SK-N-SH (cell line): ENCODE data around the gene TMEM51. TPM values are rescaled to one million over a fixed set of nuclear protein-coding genes. Genes with fewer than 3 reads are reported as not detected.

Experiments
- CTCF ChIA-PET: fragments of 300-600, 350-600 bp; formaldehyde crosslinking; extraction: SDS; loops from one replicate; lab custom pipeline; 2021; lab: Yijun Ruan, JAX
- POLR2A ChIA-PET: fragments of 350-600 bp; sonication (Branson Sonifier 250); formaldehyde crosslinking; extraction: SDS; loops from one replicate; lab custom pipeline; 2020; ENCODE audit warnings: antibody characterized with exemption, inconsistent platforms; lab: Yijun Ruan, JAX
- DNase-seq: peaks from one replicate; pipeline ENCODE4 v3.0.0; 2012
- H2AFZ ChIP-seq: fragments of 200-600 bp; sonication (generic); 2 replicates; pipeline ENCODE4 v1.8.1; 2016; ENCODE audit warnings: antibody characterized with exemption, mild to moderate bottlenecking, low read depth
- H3F3A ChIP-seq: fragments of 200-600 bp; sonication (generic); replicated peaks from 2 replicates; pipeline ENCODE3; 2016; ENCODE audit warnings: antibody characterized with exemption, mild to moderate bottlenecking; ENCODE audit not compliant: insufficient read depth
- H3K27ac ChIP-seq, 2 experiments: fragments of 200-500 bp in 1 of 2; fragments of 200-600 bp in 1 of 2; sonication (Bioruptor generic) in 1 of 2; sonication (generic), shearing (Covaris generic) in 1 of 2; 2 replicates each; pipeline versions ENCODE4 v1.5.1 to v1.6.1; 2014 to 2016; ENCODE audit warnings: low read depth in 2 of 2, inconsistent platforms in 1 of 2, low read length in 1 of 2, mild to moderate bottlenecking in 1 of 2, mixed read lengths in 1 of 2
- H3K27me3 ChIP-seq: fragments of 200-600 bp; sonication (generic), shearing (Covaris generic); 2 replicates; pipeline ENCODE4 v1.6.1; 2016; ENCODE audit warnings: mixed run types; ENCODE audit not compliant: insufficient read depth
- H3K36me3 ChIP-seq, 2 experiments: fragments of 200-500 bp in 1 of 2; fragments of 200-600 bp in 1 of 2; sonication (Bioruptor generic) in 1 of 2; sonication (generic) in 1 of 2; replicated peaks in 1 of 2; 2 replicates each; pipeline versions ENCODE3 to v1.5.1; 2014 to 2016; ENCODE audit warnings: low read length in 1 of 2, mild to moderate bottlenecking in 1 of 2; ENCODE audit not compliant: insufficient read depth in 2 of 2, control insufficient read depth in 1 of 2
- H3K4me1 ChIP-seq, 2 experiments: fragments of 200-500 bp in 1 of 2; fragments of 200-600 bp in 1 of 2; sonication (Bioruptor generic) in 1 of 2; sonication (generic), shearing (Covaris generic) in 1 of 2; 2 replicates each; pipeline versions ENCODE4 v1.5.1 to v1.6.1; 2014 to 2016; ENCODE audit warnings: low read depth in 1 of 2, low read length in 1 of 2, mixed run types in 1 of 2; ENCODE audit not compliant: insufficient read depth in 2 of 2, control insufficient read depth in 1 of 2
- H3K4me2 ChIP-seq: fragments of 200-600 bp; sonication (generic), shearing (Covaris generic); 2 replicates; pipeline ENCODE4 v1.6.1; 2017; ENCODE audit warnings: mixed run types
- H3K4me3 ChIP-seq, 2 experiments: fragments of 200-500 bp in 1 of 2; fragments of 200-600 bp in 1 of 2; sonication (Bioruptor generic) in 1 of 2; sonication (generic), shearing (Covaris generic) in 1 of 2; 2 replicates each; pipeline versions ENCODE4 v1.5.1 to v1.8.1; 2014 to 2016; ENCODE audit warnings: low read depth in 2 of 2, inconsistent platforms in 1 of 2, low read length in 1 of 2, mild to moderate bottlenecking in 1 of 2, mixed read lengths in 1 of 2, moderate library complexity in 1 of 2
- H3K79me2 ChIP-seq: fragments of 200-600 bp; sonication (generic); 2 replicates; pipeline ENCODE4 v1.8.1; 2017; ENCODE audit warnings: mild to moderate bottlenecking; ENCODE audit not compliant: insufficient read depth
- H3K9ac ChIP-seq: fragments of 200-600 bp; sonication (generic); 2 replicates; pipeline ENCODE4 v1.6.1; 2017; ENCODE audit warnings: mixed run types
- H3K9me2 ChIP-seq: fragments of 200-600 bp; sonication (generic); 2 replicates; pipeline ENCODE4 v1.6.1; 2017; ENCODE audit warnings: mixed run types
- H3K9me3 ChIP-seq: fragments of 200-600 bp; sonication (generic); 2 replicates; pipeline ENCODE4 v1.6.1; 2017; ENCODE audit warnings: mixed run types, mild to moderate bottlenecking, moderate library complexity
- H4K20me1 ChIP-seq: fragments of 200-600 bp; sonication (generic); 2 replicates; pipeline ENCODE4 v1.6.1; 2017; ENCODE audit warnings: mild to moderate bottlenecking, mixed run types; ENCODE audit not compliant: insufficient read depth
- FOXJ3 ChIP-seq: sonication (generic); formaldehyde crosslinking; IDR thresholded peaks from 2 replicates; pipeline ENCODE4 v1.5.1; 2020; ENCODE audit warnings: mild to moderate bottlenecking, missing genetic modification reagents
- GATA2 ChIP-seq: sonication (generic); formaldehyde crosslinking; IDR thresholded peaks from 2 replicates; pipeline ENCODE4 v1.5.0; 2020; ENCODE audit warnings: mild to moderate bottlenecking, missing genetic modification reagents
- MAX ChIP-seq: IDR thresholded peaks from 2 replicates; pipeline ENCODE4 v1.4.0; 2012; ENCODE audit warnings: low read depth
- POLR2AphosphoS5 ChIP-seq: IDR thresholded peaks from 2 replicates; pipeline ENCODE4 v1.6.1; 2012; ENCODE audit warnings: low read depth, low read length
- RXRA ChIP-seq: IDR thresholded peaks from 2 replicates; pipeline ENCODE4 v1.4.0; 2012; ENCODE audit warnings: low read depth, mild to moderate bottlenecking, borderline replicate concordance
- TEAD4 ChIP-seq: IDR thresholded peaks from 2 replicates; pipeline ENCODE4 v1.4.0; 2012; ENCODE audit warnings: mild to moderate bottlenecking, borderline replicate concordance; ENCODE audit not compliant: insufficient read depth
- WGBS: methylation state at CpG from one replicate; pipeline ENCODE4 v1.1.6; 2017; ENCODE audit warnings: low lambda C conversion rate; 5-methylcytosine and 5-hydroxymethylcytosine counted together
- polyA plus RNA-seq, 3 experiments: library from polyadenylated mRNA; depleted of rRNA; stranded (reverse); fragments of >200 nt; gene quantifications; 2 replicates each; pipeline ENCODE4 v1.2.3, GENCODE V29; 2012
- TF ChIP-seq, protein P1 (sequence below): IDR thresholded peaks from 2 replicates; pipeline ENCODE4 v1.6.1; 2012; ENCODE audit warnings: mild to moderate bottlenecking, low read depth, low read length, moderate library complexity
- TF ChIP-seq, protein P2 (sequence below): IDR thresholded peaks from 2 replicates; pipeline ENCODE4 v1.4.0; 2012; ENCODE audit warnings: low read depth, borderline replicate concordance
- TF ChIP-seq, protein P3 (sequence below): IDR thresholded peaks from 2 replicates; pipeline ENCODE4 v1.4.0; 2012; ENCODE audit warnings: low read depth, borderline replicate concordance
- TF ChIP-seq, protein P4 (sequence below): fragments of 200-600 bp; sonication (generic); IDR thresholded peaks from 2 replicates; pipeline ENCODE4 v1.6.1; 2017; ENCODE audit warnings: antibody characterized with exemption, mild to moderate bottlenecking, moderate library complexity

TMEM51 gene
- polyA plus RNA-seq, 1 of the 3 experiments (the other 2 are of a cell fraction) = 25.6 TPM

DNA sequence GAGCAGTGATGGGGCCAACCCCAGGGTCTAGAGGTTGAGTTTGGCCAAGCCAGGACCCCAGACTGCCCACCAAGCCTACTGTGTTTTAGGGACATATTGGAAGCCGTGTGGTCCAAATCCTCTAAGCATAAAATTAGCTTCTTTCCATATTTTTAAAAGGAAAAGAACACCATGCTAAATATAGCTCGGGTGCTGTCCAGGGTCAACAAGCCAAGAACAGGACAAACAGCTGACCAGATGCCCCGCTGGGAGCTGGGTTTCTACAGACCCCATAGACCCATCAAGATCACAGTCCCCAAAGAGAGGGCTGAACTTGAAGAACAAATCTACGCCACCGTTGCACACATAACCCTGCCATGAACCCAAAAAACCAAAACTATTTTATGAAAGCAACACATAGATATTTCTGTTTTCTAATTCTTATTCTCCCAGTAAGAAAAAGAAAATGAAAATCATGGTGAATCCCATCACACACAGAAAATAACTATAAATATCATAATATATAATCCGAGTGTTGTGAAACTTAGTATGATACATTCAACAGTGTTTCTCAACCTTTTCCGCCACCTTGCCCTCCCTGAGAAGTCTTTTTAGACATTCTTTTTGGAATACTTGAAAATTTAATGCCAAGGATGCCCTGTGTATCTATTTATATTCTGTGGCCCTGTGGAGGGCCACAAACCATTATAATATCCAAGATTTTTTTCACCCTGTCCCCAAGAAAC, 57.3 kb downstream of the TMEM51 start:
- Histone ChIP-seq H3K9me3 (no peaks in the 10 kb centered on the region), H3F3A (no peaks in the 10 kb centered on the region), H4K20me1 (0 out of 2 replicates have a peak, but pooled peaks cover 7% of the 10 kb centered on the region), H3K27me3 (no peaks in the 10 kb centered on the region), H3K4me2 (no peak overlapping the region), H2AFZ (no peak overlapping the region), H3K9ac (no peak overlapping the region), H3K79me2 (no peaks in the 10 kb centered on the region), H3K27ac (no peak overlapping the region), H3K4me1 (peaks cover 7 to 39% of the 10 kb centered on the region in 2 experiments; a peak in 2 of 4 replicates)
- CTCF ChIA-PET = interaction anchor here (1.4 to 2.3 kb wide), 3 partner anchors 12 to 94 kb away, joined by 3 to 8 read pairs (median 6); no protein-coding TSS in a partner anchor
- POLR2A ChIA-PET = no interaction called here
- WGBS = 95% methylated on average over 7 of the region's 7 CpGs
- TF ChIP-seq, protein P1, sequence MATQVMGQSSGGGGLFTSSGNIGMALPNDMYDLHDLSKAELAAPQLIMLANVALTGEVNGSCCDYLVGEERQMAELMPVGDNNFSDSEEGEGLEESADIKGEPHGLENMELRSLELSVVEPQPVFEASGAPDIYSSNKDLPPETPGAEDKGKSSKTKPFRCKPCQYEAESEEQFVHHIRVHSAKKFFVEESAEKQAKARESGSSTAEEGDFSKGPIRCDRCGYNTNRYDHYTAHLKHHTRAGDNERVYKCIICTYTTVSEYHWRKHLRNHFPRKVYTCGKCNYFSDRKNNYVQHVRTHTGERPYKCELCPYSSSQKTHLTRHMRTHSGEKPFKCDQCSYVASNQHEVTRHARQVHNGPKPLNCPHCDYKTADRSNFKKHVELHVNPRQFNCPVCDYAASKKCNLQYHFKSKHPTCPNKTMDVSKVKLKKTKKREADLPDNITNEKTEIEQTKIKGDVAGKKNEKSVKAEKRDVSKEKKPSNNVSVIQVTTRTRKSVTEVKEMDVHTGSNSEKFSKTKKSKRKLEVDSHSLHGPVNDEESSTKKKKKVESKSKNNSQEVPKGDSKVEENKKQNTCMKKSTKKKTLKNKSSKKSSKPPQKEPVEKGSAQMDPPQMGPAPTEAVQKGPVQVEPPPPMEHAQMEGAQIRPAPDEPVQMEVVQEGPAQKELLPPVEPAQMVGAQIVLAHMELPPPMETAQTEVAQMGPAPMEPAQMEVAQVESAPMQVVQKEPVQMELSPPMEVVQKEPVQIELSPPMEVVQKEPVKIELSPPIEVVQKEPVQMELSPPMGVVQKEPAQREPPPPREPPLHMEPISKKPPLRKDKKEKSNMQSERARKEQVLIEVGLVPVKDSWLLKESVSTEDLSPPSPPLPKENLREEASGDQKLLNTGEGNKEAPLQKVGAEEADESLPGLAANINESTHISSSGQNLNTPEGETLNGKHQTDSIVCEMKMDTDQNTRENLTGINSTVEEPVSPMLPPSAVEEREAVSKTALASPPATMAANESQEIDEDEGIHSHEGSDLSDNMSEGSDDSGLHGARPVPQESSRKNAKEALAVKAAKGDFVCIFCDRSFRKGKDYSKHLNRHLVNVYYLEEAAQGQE = peak; percentile 61; the same call in 1 of the 2 replicates
- TF ChIP-seq, protein P2, sequence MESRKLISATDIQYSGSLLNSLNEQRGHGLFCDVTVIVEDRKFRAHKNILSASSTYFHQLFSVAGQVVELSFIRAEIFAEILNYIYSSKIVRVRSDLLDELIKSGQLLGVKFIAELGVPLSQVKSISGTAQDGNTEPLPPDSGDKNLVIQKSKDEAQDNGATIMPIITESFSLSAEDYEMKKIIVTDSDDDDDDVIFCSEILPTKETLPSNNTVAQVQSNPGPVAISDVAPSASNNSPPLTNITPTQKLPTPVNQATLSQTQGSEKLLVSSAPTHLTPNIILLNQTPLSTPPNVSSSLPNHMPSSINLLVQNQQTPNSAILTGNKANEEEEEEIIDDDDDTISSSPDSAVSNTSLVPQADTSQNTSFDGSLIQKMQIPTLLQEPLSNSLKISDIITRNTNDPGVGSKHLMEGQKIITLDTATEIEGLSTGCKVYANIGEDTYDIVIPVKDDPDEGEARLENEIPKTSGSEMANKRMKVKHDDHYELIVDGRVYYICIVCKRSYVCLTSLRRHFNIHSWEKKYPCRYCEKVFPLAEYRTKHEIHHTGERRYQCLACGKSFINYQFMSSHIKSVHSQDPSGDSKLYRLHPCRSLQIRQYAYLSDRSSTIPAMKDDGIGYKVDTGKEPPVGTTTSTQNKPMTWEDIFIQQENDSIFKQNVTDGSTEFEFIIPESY = no peak
- TF ChIP-seq, all 33 proteins: peak for 1
- H3K36me3 ChIP-seq = no peaks in the 10 kb centered on the region
- H3K4me3 ChIP-seq = no peak overlapping the region
- H3K9me2 ChIP-seq = no peaks in the 10 kb centered on the region
- no peak for DNase-seq

DNA sequence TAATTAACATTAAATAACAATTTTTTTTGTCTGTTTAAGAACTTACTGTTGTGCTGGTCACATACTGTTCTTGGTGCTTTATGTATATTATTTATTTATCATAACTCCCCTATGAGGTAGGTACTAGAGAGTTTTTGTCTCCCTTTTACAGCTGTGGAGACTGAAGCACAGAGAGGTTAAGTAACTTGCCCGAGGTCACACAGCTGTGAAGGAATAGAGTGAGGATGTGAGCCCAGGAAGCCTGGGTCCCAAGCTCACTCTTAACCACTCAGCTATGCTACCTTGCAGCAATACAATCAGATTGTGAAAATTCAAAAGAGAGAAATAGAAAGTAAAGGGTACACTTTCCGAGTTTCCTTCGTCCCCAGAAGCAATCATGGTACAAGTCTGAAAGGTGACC, 57.9 kb downstream of the TMEM51 start:
- Histone ChIP-seq H3K4me3 (no peak overlapping the region), H3K36me3 (no peaks in the 10 kb centered on the region), H3K9me2 (no peaks in the 10 kb centered on the region), H3K27ac (no peak overlapping the region), H3K79me2 (no peaks in the 10 kb centered on the region), H3F3A (no peaks in the 10 kb centered on the region), H3K9ac (no peak overlapping the region), H4K20me1 (0 out of 2 replicates have a peak, but pooled peaks cover 7% of the 10 kb centered on the region), H3K27me3 (no peaks in the 10 kb centered on the region), H3K4me2 (no peak overlapping the region), H2AFZ (no peak overlapping the region), H3K9me3 (no peaks in the 10 kb centered on the region), H3K4me1 (peaks cover 5 to 32% of the 10 kb centered on the region in 2 experiments; a peak in 2 of 4 replicates)
- POLR2A ChIA-PET = no interaction called here
- CTCF ChIA-PET = interaction anchor here (1.4 to 2.3 kb wide), 3 partner anchors 11 to 93 kb away, joined by 3 to 8 read pairs (median 6); no protein-coding TSS in a partner anchor
- DNase-seq = no peak
- WGBS = 90% methylated on average over 3 of the region's 3 CpGs
- TF ChIP-seq, protein P3, sequence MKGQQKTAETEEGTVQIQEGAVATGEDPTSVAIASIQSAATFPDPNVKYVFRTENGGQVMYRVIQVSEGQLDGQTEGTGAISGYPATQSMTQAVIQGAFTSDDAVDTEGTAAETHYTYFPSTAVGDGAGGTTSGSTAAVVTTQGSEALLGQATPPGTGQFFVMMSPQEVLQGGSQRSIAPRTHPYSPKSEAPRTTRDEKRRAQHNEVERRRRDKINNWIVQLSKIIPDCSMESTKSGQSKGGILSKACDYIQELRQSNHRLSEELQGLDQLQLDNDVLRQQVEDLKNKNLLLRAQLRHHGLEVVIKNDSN = no peak
- TF ChIP-seq, protein P1 = no peak
- TF ChIP-seq TEAD4 = no peak
- TF ChIP-seq, protein P4, sequence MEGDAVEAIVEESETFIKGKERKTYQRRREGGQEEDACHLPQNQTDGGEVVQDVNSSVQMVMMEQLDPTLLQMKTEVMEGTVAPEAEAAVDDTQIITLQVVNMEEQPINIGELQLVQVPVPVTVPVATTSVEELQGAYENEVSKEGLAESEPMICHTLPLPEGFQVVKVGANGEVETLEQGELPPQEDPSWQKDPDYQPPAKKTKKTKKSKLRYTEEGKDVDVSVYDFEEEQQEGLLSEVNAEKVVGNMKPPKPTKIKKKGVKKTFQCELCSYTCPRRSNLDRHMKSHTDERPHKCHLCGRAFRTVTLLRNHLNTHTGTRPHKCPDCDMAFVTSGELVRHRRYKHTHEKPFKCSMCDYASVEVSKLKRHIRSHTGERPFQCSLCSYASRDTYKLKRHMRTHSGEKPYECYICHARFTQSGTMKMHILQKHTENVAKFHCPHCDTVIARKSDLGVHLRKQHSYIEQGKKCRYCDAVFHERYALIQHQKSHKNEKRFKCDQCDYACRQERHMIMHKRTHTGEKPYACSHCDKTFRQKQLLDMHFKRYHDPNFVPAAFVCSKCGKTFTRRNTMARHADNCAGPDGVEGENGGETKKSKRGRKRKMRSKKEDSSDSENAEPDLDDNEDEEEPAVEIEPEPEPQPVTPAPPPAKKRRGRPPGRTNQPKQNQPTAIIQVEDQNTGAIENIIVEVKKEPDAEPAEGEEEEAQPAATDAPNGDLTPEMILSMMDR = no peak
- no peak for TF ChIP-seq POLR2AphosphoS5
- TF ChIP-seq RXRA = no peak
- no peak for TF ChIP-seq MAX
- TF ChIP-seq GATA2 (CRISPR knock-in tag) = no peak
- TF ChIP-seq FOXJ3 (CRISPR knock-in tag) = no peak
